ENCODE results near the gene PPP2R2B.
"Not testable (repeated sequence)": the region's sequence is repeated elsewhere in the genome, so short reads cannot be mapped to it uniquely, and the experiment has no call there.

PPP2R2B gene

GRCh38 chr5:146568161-146568560, 310.4 kb downstream of the PPP2R2B start:
- in situ Hi-C loops (cut with HindIII; ENCODE audit: low sequenced_read_pairs): no loop called here
- no peak for DNase-seq (ENCODE audit: low read depth, low spot score)
- no peak overlapping the region for H3K4me3 ChIP-seq (ENCODE audit: low read depth, low read length)
- TF ChIP-seq CTCF (IDR thresholded peaks at IDR 0.05; ENCODE audit: low read depth, low read length): no peak

DNA sequence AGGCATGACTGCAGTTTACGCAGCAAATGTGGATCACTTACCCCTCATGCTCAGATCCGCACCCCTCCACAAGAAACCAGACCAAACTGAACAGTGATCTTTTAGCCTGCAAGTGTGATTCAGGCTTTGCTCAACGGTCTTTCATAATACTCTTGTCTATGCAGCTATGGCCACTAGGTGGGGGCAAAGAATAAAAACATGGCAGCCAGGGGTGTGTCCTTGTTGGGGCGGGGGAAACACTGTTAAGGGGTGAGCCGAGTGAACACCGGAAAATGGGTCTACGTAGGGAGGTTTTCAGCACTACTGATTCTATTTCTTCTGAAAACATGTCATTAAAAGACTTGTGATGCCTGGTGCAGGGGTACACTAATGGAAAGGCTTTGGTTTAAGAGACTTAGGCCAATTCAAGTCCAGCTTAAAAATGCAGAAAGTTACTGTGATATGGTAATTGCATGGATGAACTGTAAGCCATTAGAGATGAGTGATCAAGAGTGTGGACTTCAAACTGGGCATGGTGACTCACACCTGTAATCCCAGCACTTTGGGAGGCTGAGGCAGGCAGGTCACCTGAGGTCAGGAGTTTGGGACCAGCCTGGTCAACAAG, 312.7 kb downstream of the PPP2R2B start:
- H3K4me3 ChIP-seq (ENCODE audit: low read depth, low read length): no peak overlapping the region
- DNase-seq (ENCODE audit: low read depth, low spot score): peak; percentile 75
- in situ Hi-C loops (cut with HindIII; ENCODE audit: low sequenced_read_pairs): no loop called here
- peak; percentile 70 for TF ChIP-seq CTCF (IDR thresholded peaks at IDR 0.05; ENCODE audit: low read depth, low read length)

- no peak overlapping the region for H3K4me3 ChIP-seq (ENCODE audit: low read depth, low read length)
- TF ChIP-seq CTCF (IDR thresholded peaks at IDR 0.05; ENCODE audit: low read depth, low read length): no peak
- in situ Hi-C loops (cut with HindIII; ENCODE audit: low sequenced_read_pairs): no loop called here
- DNase-seq (ENCODE audit: low read depth, low spot score): no peak
Measured at GRCh38 chr5:146564007-146564762, 314.4 kb downstream of the PPP2R2B start.

DNA sequence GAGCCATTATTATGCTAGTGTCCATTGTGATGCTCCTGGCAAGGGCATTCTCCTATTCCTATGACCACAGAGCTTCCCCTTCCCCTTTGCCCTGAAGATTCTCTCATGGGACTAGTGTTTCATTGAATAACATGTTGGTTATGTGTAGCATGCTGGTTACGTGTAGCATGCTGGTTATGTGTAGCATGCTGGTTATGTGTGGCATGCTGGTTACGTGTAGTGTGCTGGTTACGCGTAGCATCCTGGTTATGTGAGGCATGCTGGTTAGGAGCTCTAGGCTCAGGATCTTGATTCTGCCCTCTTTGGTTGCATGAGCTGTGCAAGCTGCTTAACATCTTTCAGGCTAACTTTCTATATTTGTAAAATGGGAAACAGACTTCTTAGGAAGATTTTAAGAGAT, 316.1 kb downstream of the PPP2R2B start:
- in situ Hi-C loops (cut with HindIII; ENCODE audit: low sequenced_read_pairs): no loop called here
- no peak for TF ChIP-seq CTCF (IDR thresholded peaks at IDR 0.05; ENCODE audit: low read depth, low read length)
- DNase-seq (ENCODE audit: low read depth, low spot score): no peak
- no peak overlapping the region for H3K4me3 ChIP-seq (ENCODE audit: low read depth, low read length)

- TF ChIP-seq CTCF (IDR thresholded peaks at IDR 0.05; ENCODE audit: low read depth, low read length): no peak
- no peak for DNase-seq (ENCODE audit: low read depth, low spot score)
- H3K4me3 ChIP-seq (ENCODE audit: low read depth, low read length): no peak overlapping the region
- in situ Hi-C loops (cut with HindIII; ENCODE audit: low sequenced_read_pairs): no loop called here
Measured at GRCh38 chr5:146561711-146562110, 316.8 kb downstream of the PPP2R2B start.

DNA sequence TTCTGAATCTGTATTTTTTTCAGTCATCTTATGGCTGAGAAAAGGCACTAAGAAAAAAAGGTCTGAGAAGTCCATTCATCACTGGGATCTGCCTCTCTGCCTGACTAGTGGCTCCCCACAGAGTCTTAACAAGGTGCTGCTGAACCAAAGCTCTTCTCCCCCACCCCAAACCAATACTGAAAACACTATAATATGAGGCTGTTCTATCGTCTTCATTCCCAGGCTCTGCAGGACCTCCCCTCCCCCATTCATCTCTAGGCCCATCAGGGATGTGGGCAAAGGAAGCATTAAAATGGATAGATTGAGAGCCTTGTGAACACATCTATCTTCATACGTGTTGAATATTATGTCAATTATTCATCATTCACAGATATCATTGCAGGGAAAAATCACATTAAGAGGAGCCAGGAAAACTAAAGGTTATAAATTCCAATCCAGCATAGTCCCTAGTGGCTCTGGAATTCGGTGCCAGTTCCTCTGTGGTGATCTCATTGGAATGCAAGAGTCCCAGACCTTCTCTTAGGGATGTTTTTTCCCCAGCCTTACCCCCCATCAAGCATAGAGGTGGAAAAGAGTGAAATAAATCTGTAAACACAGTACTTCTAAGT, 318.2 kb downstream of the PPP2R2B start:
- no peak overlapping the region for H3K4me3 ChIP-seq (ENCODE audit: low read depth, low read length)
- DNase-seq (ENCODE audit: low read depth, low spot score): no peak
- TF ChIP-seq CTCF (IDR thresholded peaks at IDR 0.05; ENCODE audit: low read depth, low read length): no peak
- in situ Hi-C loops (cut with HindIII; ENCODE audit: low sequenced_read_pairs): no loop called here

- DNase-seq (ENCODE audit: low read depth, low spot score); H3K4me3 ChIP-seq (ENCODE audit: low read depth, low read length); in situ Hi-C loops (cut with HindIII; ENCODE audit: low sequenced_read_pairs): not testable (repeated sequence)
Measured at GRCh38 chr5:146556884-146557283, 321.7 kb downstream of the PPP2R2B start.
